AG09319 (cell line): ENCODE data around the gene TMEM132C.

Experiments used
- DNase-seq: peaks from one replicate; pipeline ENCODE4 v3.0.0-alpha.2; 2010; ENCODE audit warnings: low read depth; ENCODE audit errors: extremely low read depth
- CTCF ChIP-seq: IDR thresholded peaks from 2 replicates; pipeline ENCODE4 v1.5.1; 2011; ENCODE audit warnings: low read depth, mild to moderate bottlenecking, inconsistent platforms, low read length, moderate library complexity

Gene TMEM132C

GRCh38 chr12:128288896-128289295 is 21.9 kb downstream of the TMEM132C start:
- no peak for TF ChIP-seq CTCF
- DNase-seq, result no peak

- DNase-seq, result no peak
- TF ChIP-seq CTCF, result no peak
Measured at GRCh38 chr12:128290938-128291337, 24.0 kb downstream of the TMEM132C start.

GRCh38 chr12:128298091-128298748 is 31.2 kb downstream of the TMEM132C start:
- DNase-seq, result no peak
- TF ChIP-seq CTCF, result no peak

GRCh38 chr12:128305336-128305892 is 38.4 kb downstream of the TMEM132C start:
- no peak for TF ChIP-seq CTCF
- DNase-seq, result no peak

GRCh38 chr12:128307791-128308190 is 40.8 kb downstream of the TMEM132C start:
- DNase-seq, result no peak
- no peak for TF ChIP-seq CTCF

GRCh38 chr12:128312661-128313060 is 45.7 kb downstream of the TMEM132C start:
- no peak for DNase-seq
- TF ChIP-seq CTCF, result no peak

- no peak for DNase-seq
- no peak for TF ChIP-seq CTCF
Measured at GRCh38 chr12:128313931-128314330, 47.0 kb downstream of the TMEM132C start.
